Bronchial epithelial cell (primary cell): ENCODE results near the gene HSPB1. TPM values are rescaled to one million over a fixed set of nuclear protein-coding genes. Genes with fewer than 3 reads are reported as not detected.
"Not testable (repeated sequence)": the region's sequence is repeated elsewhere in the genome, so short reads cannot be mapped to it uniquely, and the experiment has no call there.

ENCODE experiments used
- DNase-seq: peaks from one replicate; pipeline ENCODE4 v3.0.0-alpha.2; 2010; ENCODE audit warnings: low read depth
- FAIRE-seq: peaks from 2 replicates; lab custom pipeline; 2011; peaks lifted over from hg19 to GRCh38; lab: Jason Lieb, UNC
- H3K27me3 ChIP-seq: 2 replicates; pipeline ENCODE4 v1.5.1; 2011; ENCODE audit warnings: low read length; ENCODE audit not compliant: control insufficient read depth, insufficient read depth
- H3K36me3 ChIP-seq: 2 replicates; pipeline ENCODE4 v1.5.1; 2011; ENCODE audit warnings: low read length; ENCODE audit not compliant: control insufficient read depth, insufficient read depth
- H3K4me3 ChIP-seq: 2 replicates; pipeline ENCODE4 v1.5.1; 2011; ENCODE audit warnings: mild to moderate bottlenecking, low read depth, low read length, control low read depth
- total RNA-seq: library from RNA; depleted of rRNA; stranded (reverse); fragments of >200 nt; gene quantifications from 2 replicates; pipeline ENCODE4 v1.2.1, GENCODE V29; 2014
- TF ChIP-seq, protein P1 (sequence below): IDR thresholded peaks from 2 replicates; pipeline ENCODE4 v1.5.1; 2011; ENCODE audit warnings: mild to moderate bottlenecking, moderate library complexity, low read length, control low read depth, inconsistent platforms; ENCODE audit not compliant: insufficient read depth, severe bottlenecking

HSPB1 gene
- total RNA-seq, 1 donor from 2014 or later: 36.1 TPM

DNA sequence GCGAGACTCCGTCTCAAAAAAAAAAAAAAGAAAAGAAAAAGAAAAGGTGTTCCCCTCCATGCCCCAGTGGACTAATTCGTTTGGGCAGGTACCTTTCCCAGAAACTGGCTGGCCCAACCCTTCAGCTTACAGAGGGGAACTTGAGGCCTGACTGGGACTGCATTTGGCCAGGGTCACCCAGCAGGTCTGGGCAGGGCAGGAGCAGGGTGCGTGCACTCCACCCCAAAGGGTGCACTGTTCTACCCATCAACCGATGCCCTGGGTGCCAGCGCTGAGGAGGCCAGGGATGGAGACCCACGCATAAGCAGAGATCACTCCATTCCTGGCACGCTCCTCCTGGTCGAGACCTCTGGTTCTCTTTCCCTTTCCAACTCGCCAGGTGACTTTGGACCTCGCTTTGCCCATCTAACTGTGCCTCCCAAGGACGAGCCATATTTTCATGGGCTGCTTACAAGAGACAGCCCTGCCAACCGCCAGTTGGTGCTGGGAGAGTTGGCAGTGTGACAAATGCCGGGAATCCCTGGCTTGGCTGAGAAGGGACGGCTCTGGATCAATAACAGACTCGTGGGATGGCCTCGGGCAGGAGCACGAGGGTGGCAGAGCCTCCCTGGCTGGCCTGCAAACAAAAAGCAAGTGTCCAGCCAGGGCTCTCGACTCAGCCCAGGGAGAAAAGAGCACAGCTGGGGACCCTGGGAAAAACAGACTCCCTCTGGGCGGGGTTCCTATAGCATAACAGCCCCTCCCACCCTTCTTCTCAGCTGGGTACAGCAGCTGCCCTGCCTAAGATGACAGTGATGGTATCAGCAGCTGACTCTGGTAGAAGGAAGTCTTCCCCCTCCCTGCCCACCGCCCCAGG is 7.9 kb downstream of the HSPB1 start:
- no peak for FAIRE-seq
- no peaks in the 10 kb centered on the region for H3K36me3 ChIP-seq
- TF ChIP-seq, protein P1, sequence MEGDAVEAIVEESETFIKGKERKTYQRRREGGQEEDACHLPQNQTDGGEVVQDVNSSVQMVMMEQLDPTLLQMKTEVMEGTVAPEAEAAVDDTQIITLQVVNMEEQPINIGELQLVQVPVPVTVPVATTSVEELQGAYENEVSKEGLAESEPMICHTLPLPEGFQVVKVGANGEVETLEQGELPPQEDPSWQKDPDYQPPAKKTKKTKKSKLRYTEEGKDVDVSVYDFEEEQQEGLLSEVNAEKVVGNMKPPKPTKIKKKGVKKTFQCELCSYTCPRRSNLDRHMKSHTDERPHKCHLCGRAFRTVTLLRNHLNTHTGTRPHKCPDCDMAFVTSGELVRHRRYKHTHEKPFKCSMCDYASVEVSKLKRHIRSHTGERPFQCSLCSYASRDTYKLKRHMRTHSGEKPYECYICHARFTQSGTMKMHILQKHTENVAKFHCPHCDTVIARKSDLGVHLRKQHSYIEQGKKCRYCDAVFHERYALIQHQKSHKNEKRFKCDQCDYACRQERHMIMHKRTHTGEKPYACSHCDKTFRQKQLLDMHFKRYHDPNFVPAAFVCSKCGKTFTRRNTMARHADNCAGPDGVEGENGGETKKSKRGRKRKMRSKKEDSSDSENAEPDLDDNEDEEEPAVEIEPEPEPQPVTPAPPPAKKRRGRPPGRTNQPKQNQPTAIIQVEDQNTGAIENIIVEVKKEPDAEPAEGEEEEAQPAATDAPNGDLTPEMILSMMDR: no peak
- DNase-seq: no peak
- H3K27me3 ChIP-seq: no peaks in the 10 kb centered on the region
- H3K4me3 ChIP-seq: no peak overlapping the region

DNA sequence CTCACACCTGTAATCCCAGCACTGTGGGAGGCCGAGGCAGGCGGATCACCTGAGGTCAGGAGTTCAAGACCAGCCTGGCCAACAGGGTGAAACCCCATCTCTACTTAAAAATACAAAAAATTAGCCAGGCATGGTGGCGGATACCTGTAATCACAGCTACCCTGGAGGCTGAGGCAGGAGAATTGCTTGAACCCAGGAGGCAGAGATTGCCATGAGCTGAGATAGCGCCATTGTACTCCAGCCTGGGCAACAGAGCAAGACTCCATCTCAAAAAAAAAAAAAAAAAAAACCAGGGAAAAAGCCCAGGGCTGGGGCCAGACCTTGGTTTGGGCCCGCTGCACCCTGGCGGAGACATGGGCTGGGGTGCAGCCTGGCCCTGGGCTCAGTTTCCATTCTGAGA is 9.4 kb downstream of the HSPB1 start:
- not testable (repeated sequence) for H3K36me3 ChIP-seq, DNase-seq, H3K4me3 ChIP-seq, H3K27me3 ChIP-seq, FAIRE-seq

DNA sequence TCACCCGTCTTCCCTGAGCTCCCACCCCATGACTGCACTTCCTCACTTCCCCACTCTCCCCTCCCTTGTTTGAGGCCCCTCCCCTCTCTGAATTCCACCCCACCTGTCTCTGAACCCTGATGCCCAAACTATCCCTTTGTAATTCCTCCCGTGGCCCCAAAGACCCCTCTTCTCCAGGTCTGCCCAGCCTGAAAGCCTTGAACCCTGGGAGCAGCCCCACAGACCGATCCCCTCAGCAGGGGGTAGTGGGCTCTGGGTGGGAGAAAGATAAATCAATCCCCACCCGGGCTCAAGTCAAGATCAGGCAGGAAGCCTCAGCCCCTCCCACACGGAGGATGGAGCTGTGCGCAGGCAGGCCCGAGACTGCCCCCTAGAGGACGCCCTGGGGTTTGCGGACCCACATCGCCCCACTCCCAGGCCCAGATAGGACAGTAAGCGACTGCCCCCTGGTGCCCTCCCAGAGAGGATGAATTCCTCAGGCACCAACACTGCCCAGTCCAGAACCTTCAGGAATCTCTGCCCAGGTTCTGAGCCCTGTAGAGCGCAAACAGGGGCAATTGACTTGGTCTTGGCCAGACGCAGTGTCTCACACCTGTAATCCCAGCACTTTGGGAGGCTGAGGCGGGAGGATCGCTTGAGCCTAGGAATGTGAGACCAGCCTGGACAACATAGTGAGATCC is 11.7 kb downstream of the HSPB1 start:
- Histone ChIP-seq H3K27me3 (no peaks in the 10 kb centered on the region), H3K36me3 (no peaks in the 10 kb centered on the region), H3K4me3 (no peak overlapping the region)
- no peak for FAIRE-seq
- DNase-seq: peak; percentile 77
- TF ChIP-seq, protein P1: peak; percentile 100

DNA sequence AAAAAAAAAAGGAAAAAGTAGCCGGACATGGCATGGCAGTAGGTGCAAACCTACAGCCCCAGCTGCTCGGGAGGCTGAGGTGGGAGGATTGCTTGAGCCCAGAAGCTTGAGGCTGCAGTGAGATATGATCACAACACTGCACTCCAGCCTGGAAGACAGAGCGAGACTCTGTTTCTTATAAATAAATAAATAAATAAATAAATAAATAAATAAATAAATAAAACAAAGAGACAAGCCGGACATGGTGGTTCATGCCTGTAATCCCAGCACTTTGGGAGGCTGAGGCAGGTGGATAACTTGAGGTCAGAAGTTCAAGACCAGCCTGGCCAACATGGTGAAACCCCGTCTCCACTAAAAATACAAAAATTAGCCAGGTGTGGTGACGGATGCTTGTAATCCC is 12.3 kb downstream of the HSPB1 start:
- not testable (repeated sequence) for H3K4me3 ChIP-seq, FAIRE-seq, DNase-seq, H3K36me3 ChIP-seq, H3K27me3 ChIP-seq

DNA sequence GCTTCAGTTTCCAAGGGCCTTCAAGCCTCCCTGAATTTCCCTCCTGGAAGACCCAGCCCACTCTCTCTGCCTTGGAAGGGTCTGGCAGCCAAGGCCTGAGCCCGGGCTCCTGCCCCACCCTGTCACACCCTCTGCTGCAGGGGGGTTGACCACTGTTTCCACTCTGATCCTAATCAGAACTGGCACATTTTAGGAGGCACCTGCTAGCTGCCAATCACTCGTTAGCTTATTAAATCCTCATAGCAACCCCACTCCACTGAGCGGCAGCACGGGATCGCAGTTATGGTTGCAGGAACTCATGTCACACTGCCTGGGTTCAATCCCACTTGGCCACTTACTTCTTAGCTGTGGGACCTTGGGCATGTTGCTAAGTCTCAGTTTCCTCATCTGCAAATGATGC is 12.9 kb downstream of the HSPB1 start:
- H3K36me3 ChIP-seq: no peaks in the 10 kb centered on the region
- H3K4me3 ChIP-seq: no peak overlapping the region
- TF ChIP-seq, protein P1: no peak
- no peak for FAIRE-seq
- no peaks in the 10 kb centered on the region for H3K27me3 ChIP-seq
- no peak for DNase-seq

DNA sequence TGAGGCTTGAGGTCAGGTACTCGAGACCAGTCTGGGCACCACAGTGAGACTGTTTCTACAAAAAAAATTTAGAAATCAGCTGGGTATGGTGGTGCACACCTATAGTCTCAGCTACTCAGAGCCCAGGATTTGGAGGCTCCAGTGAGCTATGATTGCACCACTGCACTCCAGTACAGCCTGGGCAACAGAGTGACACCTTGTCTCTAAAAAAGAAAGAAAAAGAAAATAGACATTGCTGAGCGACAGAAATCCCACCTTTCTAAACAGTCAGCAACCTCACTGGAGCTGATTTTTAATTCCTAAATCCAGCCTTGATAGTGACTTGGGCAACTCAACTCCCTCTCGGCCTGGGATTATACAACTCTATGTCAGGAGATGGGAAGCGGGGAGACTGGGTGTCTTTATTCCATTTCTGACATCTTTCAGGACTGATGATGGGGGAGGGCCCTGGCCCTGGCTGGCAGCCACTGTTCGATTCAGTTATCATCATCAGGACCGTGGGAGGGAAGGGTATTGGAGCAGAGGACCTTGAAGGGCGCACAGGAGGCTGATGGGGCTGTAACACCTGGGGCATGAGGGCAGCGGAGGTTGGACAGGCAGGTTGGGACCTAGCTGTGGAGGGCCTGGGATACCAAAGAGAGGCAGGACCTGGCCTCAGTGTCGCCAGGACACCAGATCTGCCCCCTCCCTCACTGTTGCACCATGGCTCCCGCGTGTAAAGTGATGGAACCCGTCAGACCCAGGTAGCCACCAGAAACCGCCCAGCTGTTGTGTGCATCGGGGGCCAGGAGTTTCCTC is 14.7 kb downstream of the HSPB1 start:
- no peaks in the 10 kb centered on the region for H3K36me3 ChIP-seq
- TF ChIP-seq, protein P1: no peak
- no peak for DNase-seq
- FAIRE-seq: no peak
- H3K4me3 ChIP-seq: peak overlapping the region; percentile 62
- no peaks in the 10 kb centered on the region for H3K27me3 ChIP-seq
